Activated CD4-positive, alpha-beta T cell treated with anti-CD3 and anti-CD28 coated beads, Interleukin-2, amount 50 U/mL, for 24 hours (primary cell): ENCODE data around the gene MCM10.
"Not testable (repeated sequence)": the region's sequence is repeated elsewhere in the genome, so short reads cannot be mapped to it uniquely, and the experiment has no call there.

Source experiments
- DNase-seq, 2 donors: peaks; one replicate each; pipeline ENCODE4 v3.0.0-alpha.2; 2020; ENCODE audit warnings: low read depth in 1 of 2, low spot score in 1 of 2

The MCM10 gene

DNA sequence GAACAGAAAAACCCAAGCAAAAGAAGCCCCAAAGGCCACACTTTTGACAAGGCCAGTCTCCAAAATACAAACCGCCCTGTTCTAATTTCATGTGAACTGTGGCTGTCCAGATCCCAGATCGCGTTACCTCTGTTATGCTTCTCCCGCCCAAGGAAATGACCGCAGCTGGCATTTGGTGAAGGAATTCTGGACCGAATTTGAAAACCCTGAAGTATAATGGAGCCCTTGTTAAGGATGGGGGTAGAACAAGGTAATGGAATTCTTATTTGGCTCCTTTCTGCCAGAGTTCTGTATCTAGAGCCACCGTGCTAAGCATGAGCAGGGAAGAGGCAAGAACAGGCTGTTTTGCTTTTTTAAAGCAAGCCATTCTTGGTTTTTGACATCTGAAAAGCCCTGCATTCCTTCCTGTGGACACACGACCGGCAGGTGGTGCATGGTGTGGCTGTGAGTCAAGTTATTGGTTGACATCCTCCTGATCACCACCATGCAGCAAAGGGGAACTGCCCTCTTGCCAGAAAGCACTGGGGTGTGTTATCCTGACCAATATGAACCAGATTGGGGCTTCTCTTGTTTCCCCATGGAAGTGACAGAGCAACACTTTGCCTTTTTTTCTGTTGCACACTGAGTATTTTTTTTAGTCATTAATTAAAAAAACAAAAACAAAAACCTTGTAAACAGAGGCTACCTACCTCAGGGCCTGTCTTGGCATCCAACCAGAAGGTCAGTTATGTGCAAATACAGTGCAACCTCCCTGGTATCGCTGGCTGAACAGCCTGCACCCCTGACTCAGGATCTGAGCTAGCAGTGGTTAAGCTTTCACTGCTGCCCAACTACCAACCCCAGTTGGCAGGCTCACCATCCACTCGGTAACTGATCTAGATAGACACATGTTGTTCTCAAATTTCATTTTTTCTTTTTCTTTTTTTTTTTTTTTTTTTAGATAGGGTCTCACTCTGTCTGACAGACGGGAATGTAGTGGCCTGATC is 58.6 kb downstream of the MCM10 start:
- DNase-seq, result no peak

DNA sequence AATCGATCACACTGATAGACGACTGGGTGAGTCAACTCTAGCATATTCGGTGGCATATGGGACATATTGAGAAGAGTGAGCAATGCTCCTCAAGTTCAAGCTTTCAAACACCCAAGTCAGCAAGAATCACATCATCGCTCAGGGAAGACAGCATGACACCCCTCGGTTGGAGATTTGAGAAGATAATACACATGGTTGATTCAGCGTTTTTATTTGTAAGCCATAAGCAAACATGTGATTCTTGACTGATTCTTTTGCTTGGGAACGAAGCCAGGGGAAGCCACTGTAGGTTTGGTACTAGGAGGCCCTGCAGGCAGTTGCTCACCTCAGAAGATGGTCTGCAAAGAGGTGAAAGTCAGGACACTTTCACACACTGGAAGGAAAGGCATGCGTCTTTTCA is 60.2 kb downstream of the MCM10 start:
- no peak for DNase-seq

DNA sequence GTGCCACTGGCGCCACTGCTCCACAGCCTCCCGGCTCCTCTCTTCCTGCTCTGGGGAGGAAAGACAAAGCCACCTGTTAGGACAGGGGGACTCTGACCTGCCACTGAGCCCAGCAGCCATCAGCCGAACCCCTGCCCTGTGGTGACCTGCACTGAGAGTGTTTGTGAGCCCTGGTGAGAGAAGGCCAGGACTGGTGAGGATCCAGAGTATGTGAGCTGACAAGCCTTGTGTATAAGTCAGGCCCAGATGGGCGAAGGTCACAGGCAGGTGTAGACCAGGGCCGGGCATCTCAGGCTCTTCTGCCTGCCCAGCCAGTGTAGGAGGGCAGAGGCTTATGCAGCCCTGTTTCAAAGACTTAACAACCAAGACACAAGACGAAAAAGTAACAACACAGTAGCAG is 60.8 kb downstream of the MCM10 start:
- no peak for DNase-seq

DNA sequence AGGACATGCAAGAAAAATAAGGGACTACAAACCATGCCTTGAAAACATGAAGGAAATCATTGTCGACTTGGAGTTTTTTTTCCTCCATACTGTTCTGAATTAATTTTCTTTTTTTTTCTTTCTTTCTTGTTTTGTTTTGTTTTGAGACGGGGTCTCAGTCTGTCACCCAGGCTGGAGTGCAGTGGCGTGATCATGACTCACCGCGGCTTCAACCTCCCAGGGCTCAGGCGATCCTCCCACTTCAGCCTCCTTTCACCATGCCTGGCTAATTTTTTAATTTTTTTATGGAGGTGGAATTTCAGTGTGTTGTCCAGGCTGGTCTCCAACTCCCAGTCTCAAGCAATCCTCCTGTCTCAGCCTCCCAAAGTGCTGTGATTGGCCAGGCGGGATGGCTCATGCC is 61.2 kb downstream of the MCM10 start:
- no peak for DNase-seq

DNA sequence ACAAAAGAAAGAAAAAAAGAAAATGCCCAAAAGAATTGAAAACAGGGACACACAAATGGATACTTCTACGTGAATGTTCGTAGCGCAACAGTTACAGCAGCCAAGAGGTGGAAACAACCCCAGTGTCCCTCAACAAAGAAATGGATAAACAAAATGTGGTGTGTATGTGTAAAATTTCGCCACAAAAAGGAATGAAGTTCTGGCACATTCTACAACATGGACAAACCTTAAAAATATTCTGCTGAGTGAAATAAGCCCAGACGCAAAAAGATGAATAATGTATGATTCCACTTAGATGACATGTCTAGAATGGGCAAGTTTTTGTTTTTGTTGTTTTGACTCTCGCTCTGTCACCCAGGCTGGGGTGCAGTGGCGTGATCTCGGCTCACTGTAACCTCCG is 61.9 kb downstream of the MCM10 start:
- no peak for DNase-seq

DNA sequence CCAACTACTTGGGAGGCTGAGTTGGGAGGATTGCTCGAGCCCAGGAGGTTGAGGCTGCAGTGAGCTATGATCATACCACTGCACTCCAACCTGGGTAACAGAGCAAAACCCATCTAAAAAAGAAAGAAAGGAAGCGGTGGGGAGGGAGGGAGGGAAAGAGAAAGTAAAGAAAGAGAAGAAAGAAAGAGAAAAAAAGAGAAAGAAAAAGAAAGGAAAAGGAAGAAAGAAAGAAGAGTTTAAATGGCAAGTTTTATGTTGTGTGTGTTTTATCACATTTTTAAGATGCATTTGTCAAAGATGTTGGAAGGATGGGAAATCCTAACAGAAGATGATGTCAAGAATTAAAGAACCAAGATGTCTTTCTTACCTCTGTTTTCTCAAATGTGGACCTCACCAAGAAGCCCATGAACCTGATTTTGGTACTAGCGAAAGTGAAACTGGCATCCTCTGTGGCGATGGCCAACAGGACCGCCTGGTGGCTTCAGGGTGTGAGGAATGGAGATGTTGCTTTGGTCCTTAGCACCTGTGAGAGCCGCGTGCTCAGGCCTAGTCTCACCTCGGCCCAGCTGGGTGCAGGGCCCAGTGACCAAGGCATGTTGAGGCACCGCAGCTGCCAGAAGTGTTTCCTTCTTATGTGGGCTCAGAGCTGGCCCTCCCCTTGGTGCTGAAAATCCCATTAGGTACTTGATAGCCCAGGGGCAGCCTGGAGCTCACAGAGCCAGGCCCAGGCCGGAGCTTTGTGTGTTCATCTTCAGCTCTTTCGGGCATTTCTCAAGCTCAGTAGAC is 63.0 kb downstream of the MCM10 start:
- no peak for DNase-seq

DNA sequence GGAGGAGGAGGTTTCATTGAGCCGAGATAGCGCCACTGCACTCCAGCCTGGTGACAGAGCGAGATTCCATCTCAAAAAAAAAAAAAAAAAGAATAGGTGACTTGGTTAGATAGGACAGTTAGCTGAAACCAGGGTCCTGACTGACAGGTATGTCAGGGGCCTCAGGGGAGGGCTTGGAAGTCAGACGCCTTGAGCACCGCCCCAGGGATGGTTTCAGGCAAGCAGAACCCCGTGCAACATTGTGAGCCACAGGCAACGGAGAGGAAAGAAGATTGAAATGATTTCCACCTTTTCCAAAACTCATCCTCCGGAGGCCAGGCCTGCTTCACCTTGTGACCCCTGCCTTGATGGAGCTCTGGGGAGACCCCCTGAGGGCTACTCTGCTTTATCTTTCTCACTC is 64.2 kb downstream of the MCM10 start:
- DNase-seq, result no peak

DNA sequence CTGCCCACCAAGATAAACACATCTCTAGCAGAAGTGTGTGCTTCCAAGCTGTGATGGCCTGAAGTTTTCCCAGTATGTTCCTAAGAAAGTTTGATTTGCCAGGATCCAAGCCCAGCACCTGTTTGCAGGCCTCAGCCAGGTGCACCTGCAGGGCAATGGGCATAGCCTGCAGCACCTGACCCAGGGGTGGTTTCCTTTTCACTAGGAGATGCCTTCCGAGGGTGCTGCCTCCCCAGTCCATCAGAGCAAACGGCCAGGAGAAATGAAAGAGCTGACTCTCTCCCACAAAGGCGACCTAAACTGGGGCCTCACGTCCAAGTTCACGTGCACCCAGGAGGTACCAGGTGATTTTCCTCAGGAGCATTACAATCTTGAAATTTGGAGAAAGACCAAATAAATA is 65.7 kb downstream of the MCM10 start:
- no peak for DNase-seq

DNA sequence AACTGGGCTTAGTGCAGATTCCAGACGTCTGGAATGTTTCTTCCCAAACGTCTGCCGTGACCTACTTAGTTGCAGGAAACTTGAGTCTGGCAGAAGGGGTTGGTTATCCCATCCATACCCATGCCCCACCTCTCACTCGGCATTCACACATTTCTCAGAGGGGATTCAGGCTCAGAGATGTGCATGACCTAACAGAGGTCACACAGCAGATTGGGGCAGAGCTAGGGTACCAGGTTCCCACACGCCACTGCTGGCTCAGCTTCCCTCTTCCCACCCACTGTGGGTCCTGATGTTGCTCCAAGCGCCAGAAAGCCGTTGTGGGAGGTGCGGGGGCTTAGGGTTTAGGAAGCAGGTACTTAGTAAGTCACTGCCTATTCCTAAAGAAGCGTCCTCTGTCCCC is 69.8 kb downstream of the MCM10 start:
- no peak for DNase-seq

DNA sequence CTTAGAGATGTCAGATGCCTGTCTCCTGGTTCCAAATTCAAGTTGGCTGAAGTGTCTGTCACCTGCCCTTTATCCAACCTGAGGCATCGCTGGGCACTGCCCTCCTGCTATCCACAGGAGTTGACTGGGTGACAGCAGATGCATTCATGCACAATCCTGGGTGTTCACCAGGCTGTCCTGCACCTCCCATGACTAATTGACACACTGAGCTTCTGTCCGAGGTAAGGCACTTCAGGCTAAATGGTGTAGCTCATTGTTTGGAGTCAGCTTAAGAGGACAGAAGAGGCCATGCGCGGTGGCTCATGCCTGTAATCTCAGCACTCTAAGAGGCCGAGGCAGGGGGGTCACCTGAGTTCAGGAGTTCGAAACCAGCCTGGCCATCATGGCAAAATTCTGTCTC is 70.5 kb downstream of the MCM10 start:
- no peak for DNase-seq

DNA sequence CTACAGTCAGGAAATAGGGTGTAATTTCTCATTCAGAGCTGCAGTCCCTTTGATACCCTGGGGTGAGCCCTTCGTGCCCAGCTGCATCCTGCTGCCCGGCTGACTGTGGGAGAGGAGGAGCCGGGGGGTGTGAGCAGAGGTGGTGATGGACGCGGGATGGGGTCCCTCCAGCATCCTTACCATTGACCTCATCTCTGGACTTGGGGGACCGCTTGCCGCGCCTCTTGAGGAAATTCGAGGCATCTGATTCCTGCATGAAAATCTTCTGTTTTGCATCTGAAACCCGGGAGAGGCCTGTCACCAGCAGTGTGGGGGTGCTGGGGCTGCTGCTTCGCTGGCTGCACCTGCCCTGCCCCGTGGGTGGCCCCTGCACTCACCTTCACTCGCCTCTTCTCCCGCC is 72.0 kb downstream of the MCM10 start:
- DNase-seq, result no peak

DNA sequence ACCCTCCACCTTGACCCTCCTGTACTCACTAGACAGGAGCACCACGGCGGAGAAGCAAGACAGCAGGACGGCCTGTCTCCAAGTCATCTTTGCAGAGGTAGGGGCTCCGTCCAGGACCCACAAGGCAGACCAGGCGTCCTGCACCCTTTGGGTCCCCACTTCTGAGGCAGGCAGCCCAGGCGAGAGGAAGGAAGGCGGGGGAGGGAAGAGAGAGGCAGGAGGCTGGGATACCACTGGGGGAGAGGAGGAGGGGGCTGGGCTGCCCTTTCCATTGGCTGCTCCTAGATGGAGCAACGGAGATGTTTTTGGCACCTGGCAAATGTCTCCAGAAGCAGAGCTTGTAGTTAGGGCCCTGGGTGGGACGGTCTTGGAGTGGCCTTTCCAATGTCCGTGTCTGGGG is 72.8 kb downstream of the MCM10 start, which contains the start of gene UCMA:
UCMA (minus strand) TSS at position 203 of the 400 bp plus-strand sequence; CDS start at position 87, 116 bp downstream.
- DNase-seq, result no peak

DNA sequence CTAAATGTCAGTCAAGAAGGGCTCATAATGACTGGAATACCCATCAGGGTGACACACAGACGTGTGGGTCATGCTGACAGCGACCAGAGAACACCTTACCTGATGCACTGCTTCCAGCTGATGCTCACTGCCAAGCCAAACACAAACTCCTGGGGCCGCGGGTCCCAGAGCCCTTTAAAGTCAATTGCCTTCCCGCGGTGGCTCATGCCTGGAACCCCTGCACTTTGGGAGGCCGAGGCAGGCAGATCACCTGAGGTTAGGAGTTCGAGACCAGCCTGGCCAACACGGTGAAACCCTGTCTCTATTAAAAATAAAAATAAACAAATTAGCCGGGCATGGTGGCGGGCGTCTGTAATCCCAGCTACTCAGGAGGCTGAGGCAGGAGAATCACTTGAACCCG is 73.4 kb downstream of the MCM10 start:
- not testable (repeated sequence) for DNase-seq

DNA sequence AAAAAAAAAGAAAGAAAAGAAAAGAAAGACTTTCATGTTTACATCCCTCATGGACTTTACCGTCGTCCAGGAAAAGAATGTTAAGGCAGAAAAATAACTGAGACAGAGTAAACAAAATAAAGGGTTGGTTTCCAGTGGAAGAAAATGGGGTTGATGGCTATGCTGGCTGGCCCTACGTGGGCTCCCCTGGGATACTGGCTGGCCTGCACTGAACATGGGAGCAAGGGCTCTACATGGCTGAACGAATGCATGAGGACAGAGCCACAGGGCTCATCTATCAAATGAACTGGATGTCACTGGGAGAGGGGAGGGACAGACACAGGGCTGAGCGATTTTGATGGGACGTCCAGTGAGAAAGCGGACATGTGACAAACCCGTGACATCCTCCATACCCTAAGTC is 75.3 kb downstream of the MCM10 start:
- no peak for DNase-seq

DNA sequence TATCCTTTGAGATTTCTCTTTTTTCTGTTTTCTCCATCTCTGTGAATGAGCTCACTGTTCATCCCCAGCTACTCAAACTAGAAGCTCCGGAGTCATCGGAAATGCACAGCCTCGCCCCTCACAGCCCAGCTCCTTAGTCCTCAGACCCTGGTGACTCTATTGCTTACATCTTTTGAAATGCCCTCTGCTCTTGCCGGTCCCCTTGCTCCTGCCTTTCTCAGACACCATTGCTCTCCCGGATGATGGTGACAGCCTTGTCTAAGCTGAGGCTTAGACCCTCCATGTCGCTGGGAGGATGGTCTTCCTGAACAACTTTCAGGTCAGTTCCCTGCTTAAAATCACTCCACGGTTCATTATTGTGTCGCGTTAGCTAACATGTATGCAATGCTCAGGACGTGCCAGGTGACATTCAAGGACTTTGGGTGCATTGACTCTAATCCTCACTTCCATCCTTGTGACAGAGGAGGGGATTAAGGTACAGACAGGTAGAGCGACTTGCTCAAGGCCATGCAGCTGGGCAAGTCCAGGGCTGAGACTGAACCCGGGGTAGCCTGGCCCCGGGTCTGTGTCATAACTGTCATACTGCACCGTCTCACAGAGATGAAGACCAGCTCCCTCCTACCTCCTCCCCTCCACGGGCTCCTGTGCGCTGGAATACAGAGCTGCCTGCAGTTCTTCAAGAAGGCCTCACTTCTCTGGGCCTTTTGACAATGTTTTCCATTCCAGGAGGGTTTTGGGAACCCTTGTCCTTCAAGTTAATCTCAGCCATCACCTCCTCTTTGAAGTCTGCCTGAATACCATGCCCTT is 77.1 kb downstream of the MCM10 start:
- DNase-seq, result no peak

DNA sequence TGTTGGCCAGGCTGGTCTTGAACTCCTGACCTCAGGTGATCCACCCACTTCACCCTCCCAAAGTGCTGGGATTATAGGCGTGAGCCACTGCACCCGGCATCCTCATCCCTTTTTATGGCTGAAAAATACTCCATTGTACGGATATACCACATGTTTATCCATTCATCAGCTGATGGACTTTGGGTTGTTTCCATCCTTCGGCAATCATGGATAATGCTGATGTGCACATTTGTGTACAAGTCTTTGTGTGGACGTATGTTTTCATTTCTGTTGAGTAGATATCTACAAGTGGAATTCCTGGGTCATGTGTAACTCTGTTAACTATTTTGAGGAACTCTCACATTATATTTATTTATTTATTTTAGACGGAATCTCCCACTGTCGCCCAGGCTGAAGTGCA is 78.6 kb downstream of the MCM10 start:
- no peak for DNase-seq

DNA sequence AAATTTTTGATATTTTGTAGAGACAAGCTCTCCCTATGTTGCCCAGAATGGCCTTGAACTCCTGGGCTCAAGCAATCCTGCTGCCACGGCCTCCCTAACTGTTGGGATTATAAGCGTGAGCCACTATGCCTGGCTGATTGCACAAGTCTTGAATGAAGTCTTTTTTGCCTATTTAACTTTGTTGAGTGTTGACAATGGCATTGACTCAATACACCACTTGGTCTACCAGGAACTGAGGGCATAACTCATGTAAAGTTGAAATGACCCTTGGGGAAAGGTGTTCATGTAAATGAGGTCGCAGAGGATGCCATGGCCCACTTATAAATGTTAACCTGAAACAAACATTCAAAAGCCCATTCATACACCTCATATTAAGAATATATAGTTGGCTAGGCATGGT is 80.3 kb downstream of the MCM10 start:
- DNase-seq, result no peak

DNA sequence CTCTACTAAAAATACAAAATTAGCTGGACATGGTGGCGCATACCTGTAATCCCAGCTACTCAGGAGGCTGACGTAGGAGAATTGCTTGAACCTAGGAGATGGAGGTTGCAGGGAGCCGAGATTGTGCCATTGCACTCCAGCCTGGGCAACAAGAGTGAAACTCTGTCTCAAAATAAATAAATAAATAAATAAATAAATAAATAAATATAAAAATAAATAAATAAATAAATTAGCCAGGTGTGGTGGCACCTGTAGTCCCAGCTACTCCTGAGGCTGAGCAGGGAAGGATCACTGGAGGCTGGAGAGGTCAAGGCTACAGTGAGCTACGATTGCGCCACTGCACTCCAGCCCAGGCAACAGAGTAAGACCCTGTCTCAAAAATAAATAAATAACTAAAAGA is 80.9 kb downstream of the MCM10 start:
- not testable (repeated sequence) for DNase-seq

DNA sequence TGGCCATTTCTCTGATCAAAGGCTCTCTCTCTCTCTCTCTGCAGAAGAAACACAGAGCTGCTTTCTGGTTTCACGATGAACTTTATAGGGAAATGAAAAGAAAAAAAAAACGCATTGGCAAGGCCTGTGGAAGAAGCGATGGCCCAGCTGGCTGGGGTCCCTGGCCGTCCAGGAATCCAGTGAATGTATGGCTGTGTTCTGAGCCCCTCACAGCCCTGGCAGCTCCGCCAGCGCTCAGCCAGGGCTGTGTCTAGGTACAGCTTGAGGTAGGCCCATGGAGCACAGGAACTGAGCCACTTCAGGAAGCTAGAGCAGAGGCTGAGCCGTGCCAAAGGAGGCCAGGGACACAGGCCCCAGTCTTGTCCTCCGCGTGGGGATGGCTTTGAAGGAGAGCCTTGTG is 85.9 kb downstream of the MCM10 start:
- DNase-seq, result no peak

DNA sequence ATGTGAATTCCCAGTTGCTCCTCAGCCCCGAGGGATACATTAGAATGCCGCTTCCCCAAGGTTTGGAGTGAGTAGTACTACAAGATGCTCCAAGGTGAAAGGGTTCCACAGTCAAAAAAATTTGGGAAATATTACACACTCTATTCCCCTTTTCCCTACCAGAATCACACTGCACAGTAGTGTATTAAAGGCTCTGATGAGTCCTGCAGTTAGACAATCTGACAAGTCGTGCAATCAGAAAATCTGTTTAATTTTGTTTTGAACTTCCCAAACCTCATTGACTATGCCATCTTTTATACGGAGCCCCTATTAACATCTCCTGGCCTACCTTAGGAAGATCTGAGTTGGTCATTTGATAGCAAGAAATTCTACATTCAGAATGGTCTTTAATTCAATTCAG is 86.4 kb downstream of the MCM10 start:
- DNase-seq, result no peak

DNA sequence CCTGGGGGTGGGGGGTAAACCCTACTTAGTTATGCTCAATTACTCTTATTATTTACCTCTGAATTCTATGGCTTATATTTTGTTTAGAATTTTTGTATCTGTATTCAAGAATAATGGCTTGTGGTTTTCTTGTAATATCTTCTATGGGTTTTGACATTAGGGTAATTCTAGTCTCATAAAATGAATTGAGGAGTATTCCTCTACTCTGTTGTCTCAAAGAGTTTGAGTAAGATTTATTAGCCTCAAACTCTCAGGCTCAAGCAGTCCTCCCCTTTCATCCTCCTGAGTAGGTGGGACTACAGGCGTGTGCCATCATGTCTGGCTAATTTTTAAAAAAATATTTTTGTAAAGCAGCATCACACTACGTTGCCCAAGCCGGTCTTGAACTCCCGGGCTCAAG is 92.4 kb downstream of the MCM10 start:
- DNase-seq, result no peak
